GM12891 (cell line): ENCODE results near the gene CASR.

Experiments
- DNase-seq: peaks from one replicate; pipeline ENCODE4 v3.0.0; 2011; ENCODE audit warnings: low spot score; ENCODE audit not compliant: insufficient read length
- FAIRE-seq: peaks from 2 replicates; lab custom pipeline; 2011; peaks lifted over from hg19 to GRCh38; lab: Jason Lieb, UNC
- PAX5 ChIP-seq: IDR thresholded peaks from 2 replicates; pipeline ENCODE4 v1.6.1; 2011; ENCODE audit warnings: low read length, moderate library complexity, mild to moderate bottlenecking; ENCODE audit not compliant: insufficient read depth, severe bottlenecking
- POLR2A ChIP-seq: IDR thresholded peaks from 2 replicates; pipeline ENCODE4 v1.6.1; 2011; ENCODE audit warnings: low read depth, low read length, control low read depth
- POLR2AphosphoS5 ChIP-seq: IDR thresholded peaks from 2 replicates; pipeline ENCODE4 v1.6.1; 2011; ENCODE audit warnings: low read depth, low read length, control low read depth
- POU2F2 ChIP-seq: IDR thresholded peaks from 2 replicates; pipeline ENCODE4 v1.6.1; 2011; ENCODE audit warnings: low read depth, mild to moderate bottlenecking, control low read depth, low read length, moderate library complexity
- SPI1 ChIP-seq: IDR thresholded peaks from 2 replicates; pipeline ENCODE4 v1.6.1; 2011; ENCODE audit warnings: low read depth, low read length, control low read depth
- TAF1 ChIP-seq: IDR thresholded peaks from 2 replicates; pipeline ENCODE4 v1.6.1; 2011; ENCODE audit warnings: low read depth, low read length, control low read depth

The CASR gene

DNA sequence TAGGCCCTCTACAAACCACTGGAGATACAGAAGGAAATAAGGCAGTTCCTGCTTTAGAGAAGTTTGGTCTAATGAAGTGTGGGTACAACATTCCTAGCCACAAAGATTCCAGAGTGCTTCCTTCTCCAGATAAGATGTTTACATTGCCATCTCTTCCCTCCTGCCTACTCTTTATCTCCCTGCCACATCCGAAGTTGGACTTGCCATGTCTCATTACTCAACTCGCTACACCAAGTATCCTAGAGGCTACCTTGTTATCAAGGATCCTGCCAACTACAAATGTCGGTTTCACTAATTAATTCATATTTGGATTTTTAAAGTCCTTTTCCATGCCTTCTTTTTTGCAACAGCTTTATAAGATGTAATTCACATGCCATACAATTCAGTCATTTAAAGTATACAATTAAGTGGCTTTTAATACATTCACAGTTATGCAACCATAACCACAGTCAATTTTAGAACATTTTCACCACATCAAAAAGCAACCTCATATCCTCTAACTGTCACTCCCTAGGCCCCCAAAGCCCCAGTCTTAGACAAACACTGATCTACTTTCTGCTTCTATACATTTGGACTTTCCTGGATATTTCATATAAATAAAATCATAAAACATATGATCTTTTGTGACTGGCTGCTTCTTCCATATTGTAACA, 87.9 kb downstream of the CASR start:
- FAIRE-seq (peak; percentile 52), DNase-seq (no peak)
- no peak for TF ChIP-seq TAF1
- TF ChIP-seq POLR2A = no peak
- TF ChIP-seq PAX5 = no peak
- TF ChIP-seq POLR2AphosphoS5 = no peak
- TF ChIP-seq POU2F2 = no peak
- TF ChIP-seq SPI1 = no peak

DNA sequence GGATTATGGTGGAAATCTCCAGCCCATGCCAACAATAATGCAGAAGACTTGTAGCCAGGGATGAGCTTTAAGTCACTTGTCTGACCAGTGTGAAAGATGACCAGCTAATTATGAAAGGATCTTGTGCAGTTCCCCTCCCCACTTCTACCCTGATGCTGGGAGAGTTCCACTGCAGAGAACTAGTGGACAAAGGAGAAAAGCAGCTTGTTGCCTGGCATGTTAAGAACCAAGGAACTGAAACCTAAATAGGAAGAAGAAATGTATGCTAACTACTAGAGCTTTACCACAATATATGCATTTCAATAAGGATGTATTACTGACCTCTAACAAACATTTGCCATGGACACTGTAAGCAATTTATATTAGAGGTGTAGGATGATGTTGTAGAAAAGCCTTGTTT, 89.4 kb downstream of the CASR start:
- TF ChIP-seq POU2F2 = no peak
- TF ChIP-seq POLR2A = no peak
- TF ChIP-seq TAF1 = no peak
- no peak for TF ChIP-seq PAX5
- peak; percentile 78 for TF ChIP-seq SPI1
- TF ChIP-seq POLR2AphosphoS5 = no peak
- FAIRE-seq = peak; percentile 61
- DNase-seq = no peak

DNA sequence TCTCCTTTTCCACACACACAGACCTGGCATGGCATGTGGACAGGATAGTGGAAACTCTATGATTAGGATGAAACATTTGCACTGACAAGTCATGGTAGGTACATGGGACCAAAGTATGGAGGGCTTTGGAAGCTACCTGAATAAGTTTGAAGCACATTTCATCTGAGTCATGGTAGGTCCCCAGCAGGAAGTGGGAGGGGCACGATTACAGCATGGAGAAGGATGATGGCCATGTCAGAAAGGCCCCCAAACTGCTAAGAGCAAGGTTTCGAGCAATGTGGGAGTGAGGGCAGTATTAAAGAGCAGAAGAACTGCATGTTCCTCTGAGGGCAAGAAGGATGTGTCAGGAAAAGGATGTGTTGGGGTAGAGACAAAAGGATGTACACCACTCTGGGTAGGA, 90.0 kb downstream of the CASR start:
- FAIRE-seq (peak; percentile 76), DNase-seq (no peak)
- no peak for TF ChIP-seq PAX5
- no peak for TF ChIP-seq TAF1
- no peak for TF ChIP-seq POLR2A
- TF ChIP-seq POLR2AphosphoS5 = no peak
- no peak for TF ChIP-seq SPI1
- no peak for TF ChIP-seq POU2F2

DNA sequence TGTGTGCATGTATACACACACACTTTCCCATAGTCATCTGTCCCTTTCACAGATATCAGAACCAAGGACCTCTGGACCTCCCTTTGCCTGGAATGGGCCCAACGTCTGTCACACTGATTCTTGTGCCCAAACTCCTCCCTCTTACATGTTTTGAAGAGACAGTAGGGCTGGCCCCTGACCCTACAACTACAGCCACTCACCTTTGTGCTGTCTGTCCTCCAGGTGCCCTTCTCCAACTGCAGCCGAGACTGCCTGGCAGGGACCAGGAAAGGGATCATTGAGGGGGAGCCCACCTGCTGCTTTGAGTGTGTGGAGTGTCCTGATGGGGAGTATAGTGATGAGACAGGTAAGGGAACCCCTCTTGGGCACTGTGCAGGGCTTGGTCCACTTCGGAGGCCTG, 98.4 kb downstream of the CASR start:
- TF ChIP-seq POLR2AphosphoS5 (no peak), SPI1 (no peak), TAF1 (no peak), PAX5 (no peak), POLR2A (no peak), POU2F2 (no peak)
- FAIRE-seq (no peak), DNase-seq (no peak)

DNA sequence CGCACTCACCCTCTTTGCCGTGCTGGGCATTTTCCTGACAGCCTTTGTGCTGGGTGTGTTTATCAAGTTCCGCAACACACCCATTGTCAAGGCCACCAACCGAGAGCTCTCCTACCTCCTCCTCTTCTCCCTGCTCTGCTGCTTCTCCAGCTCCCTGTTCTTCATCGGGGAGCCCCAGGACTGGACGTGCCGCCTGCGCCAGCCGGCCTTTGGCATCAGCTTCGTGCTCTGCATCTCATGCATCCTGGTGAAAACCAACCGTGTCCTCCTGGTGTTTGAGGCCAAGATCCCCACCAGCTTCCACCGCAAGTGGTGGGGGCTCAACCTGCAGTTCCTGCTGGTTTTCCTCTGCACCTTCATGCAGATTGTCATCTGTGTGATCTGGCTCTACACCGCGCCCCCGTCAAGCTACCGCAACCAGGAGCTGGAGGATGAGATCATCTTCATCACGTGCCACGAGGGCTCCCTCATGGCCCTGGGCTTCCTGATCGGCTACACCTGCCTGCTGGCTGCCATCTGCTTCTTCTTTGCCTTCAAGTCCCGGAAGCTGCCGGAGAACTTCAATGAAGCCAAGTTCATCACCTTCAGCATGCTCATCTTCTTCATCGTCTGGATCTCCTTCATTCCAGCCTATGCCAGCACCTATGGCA, 100.5 kb downstream of the CASR start:
- FAIRE-seq (no peak), DNase-seq (no peak)

DNA sequence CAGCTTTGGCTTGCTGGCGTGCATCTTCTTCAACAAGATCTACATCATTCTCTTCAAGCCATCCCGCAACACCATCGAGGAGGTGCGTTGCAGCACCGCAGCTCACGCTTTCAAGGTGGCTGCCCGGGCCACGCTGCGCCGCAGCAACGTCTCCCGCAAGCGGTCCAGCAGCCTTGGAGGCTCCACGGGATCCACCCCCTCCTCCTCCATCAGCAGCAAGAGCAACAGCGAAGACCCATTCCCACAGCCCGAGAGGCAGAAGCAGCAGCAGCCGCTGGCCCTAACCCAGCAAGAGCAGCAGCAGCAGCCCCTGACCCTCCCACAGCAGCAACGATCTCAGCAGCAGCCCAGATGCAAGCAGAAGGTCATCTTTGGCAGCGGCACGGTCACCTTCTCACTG, 101.0 kb downstream of the CASR start:
- no peak for TF ChIP-seq POLR2A
- no peak for TF ChIP-seq POU2F2
- no peak for TF ChIP-seq TAF1
- no peak for TF ChIP-seq SPI1
- no peak for TF ChIP-seq POLR2AphosphoS5
- no peak for TF ChIP-seq PAX5
- FAIRE-seq (no peak), DNase-seq (no peak)

More for the DNA sequence above, 100.5 kb downstream of the CASR start:
- TF ChIP-seq POLR2A = no peak
- TF ChIP-seq TAF1 = no peak
- TF ChIP-seq SPI1 = no peak
- TF ChIP-seq POLR2AphosphoS5 = no peak
- no peak for TF ChIP-seq POU2F2
- TF ChIP-seq PAX5 = no peak

DNA sequence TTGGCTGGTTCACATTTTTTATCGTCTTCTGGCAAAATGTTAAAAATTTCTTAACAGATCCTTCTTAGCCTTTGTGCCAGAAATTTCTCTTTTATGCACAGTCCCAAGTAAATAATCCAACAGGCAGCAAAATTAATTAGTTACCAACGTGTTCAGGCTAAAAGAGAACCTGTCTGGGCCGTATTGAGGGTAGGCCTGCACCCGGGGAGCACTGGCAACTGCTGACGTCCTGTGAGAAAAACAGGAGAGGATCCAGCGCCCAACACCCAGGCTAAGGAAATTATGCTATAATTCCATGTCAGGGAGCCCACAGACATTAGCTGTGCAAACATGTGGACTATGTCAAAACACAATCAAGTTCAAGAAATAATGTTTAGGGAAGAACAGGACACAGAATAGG, 110.9 kb downstream of the CASR start:
- TF ChIP-seq TAF1 (no peak), SPI1 (no peak), POLR2A (no peak), POLR2AphosphoS5 (no peak), POU2F2 (no peak), PAX5 (no peak)
- FAIRE-seq = no peak
- DNase-seq = no peak

DNA sequence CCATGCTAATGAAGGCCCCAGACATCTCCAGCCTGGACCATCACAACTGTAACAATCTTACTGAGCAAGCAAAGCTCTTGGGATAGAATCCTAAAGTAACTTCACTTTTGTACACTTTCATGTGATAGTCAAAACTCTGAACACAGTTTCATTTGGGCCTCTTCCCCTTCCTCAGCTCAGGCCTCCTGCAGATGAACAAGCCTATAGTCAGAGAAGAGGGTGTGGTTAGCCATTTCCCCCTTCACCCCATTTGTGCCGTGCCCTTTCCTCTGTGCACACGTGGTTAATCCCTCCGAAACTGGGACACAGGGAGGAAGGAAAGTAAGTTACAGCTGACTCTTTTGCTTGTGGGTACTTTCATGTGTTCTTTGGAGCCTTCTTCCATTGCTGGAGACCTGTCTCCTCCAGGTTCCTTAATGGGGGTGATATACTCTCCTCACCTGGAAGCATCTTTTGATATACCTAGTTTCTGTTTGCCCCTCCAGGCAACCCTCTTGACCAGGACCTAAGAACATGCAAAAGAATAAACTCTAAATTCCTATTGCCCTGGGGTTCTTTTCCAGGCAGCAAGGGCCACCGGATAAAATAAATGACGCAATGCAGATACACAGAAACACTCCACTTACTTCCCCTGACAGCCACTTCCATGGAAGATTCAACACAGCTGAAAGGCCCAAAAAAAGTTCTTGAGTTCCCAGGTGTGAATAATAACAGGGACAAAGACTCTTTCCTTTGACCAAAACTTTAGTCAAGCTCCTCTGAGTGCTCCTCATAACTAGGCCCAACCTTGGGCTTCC, 112.0 kb downstream of the CASR start:
- DNase-seq (no peak), FAIRE-seq (no peak)
- TF ChIP-seq TAF1 (no peak), SPI1 (peak; percentile 38; the same call in 1 of the 2 replicates), POU2F2 (no peak)

DNA sequence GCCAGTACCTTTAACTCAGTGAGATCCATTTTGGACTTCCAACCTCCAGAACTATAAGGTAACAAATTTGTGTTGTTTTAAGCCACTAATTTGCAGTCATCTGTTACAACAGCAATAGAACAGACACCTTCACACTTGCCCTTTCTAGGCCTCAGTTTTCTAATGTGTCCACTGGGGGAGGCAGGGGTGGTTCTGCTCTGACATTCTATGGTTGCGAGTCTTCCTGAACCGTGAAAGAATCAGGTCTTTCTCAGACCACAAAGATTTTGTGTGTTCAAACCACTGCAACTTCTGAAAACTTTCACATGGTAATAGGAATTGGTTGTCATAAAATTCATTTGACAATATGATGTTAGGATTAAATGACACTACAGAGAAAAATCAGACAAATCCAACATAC, 114.8 kb downstream of the CASR start:
- FAIRE-seq = peak; percentile 96
- TF ChIP-seq POLR2AphosphoS5 (no peak), TAF1 (no peak), POLR2A (no peak), SPI1 (no peak), PAX5 (no peak), POU2F2 (no peak)
- DNase-seq = no peak
